Upper lobe of right lung (tissue), 1 donor: Measurements from ENCODE around the gene PTPRN2. TPM values are rescaled to one million over a fixed set of nuclear protein-coding genes. Genes with fewer than 3 reads are reported as not detected.

Experiments used
- ATAC-seq: fragments of 200-7000 bp; cut with Tn5 transposase; one replicate; pipeline ENCODE4 v1.9.1; 2020; ENCODE audit warnings: mild to moderate bottlenecking, moderate library complexity
- DNase-seq: peaks from one replicate; pipeline ENCODE4 v3.0.0-alpha.2; 2020
- H3K27ac ChIP-seq: fragments of 200-600 bp; one replicate; pipeline ENCODE4 v1.8.0; 2022
- H3K27me3 ChIP-seq: fragments of 200-600 bp; one replicate; pipeline ENCODE4 v1.8.0; 2022; ENCODE audit warnings: mild to moderate bottlenecking
- H3K36me3 ChIP-seq: fragments of 200-600 bp; one replicate; pipeline ENCODE4 v1.8.0; 2022
- H3K4me1 ChIP-seq: fragments of 200-600 bp; one replicate; pipeline ENCODE4 v1.8.0; 2022
- H3K4me3 ChIP-seq: fragments of 200-600 bp; one replicate; pipeline ENCODE4 v1.8.0; 2022; ENCODE audit warnings: mild to moderate bottlenecking
- H3K9me3 ChIP-seq: fragments of 200-600 bp; one replicate; pipeline ENCODE4 v1.8.0; 2022
- intact Hi-C: fragments of 100-400 bp; cut with DNase I; formaldehyde crosslinking; loops from one replicate; pipeline ENCODE4 v1.11.0; 2022
- total RNA-seq: library from RNA; stranded (reverse); fragmentation: NEBNext Ultra II Directional; extraction: Animal tissue kit (Norgen Biotek cat#: 25700); gene quantifications from one replicate; pipeline ENCODE4 v1.2.1, GENCODE V29; 2021
- TF ChIP-seq, protein P1 (sequence below): fragments of 200-600 bp; IDR thresholded peaks from one replicate; pipeline ENCODE4 v1.8.0; 2022; ENCODE audit warnings: antibody characterized with exemption
- donor health status: DM: no; HTN: yes; CAD: no; lungs with severe emphysema.

The PTPRN2 gene
- total RNA-seq, 1 donor from 2014 or later, result 4.9 TPM

- Histone ChIP-seq H3K9me3 (no peaks in the 10 kb centered on the region), H3K4me1 (no peaks in the 10 kb centered on the region), H3K36me3 (no peaks in the 10 kb centered on the region), H3K4me3 (no peak overlapping the region), H3K27ac (no peak overlapping the region), H3K27me3 (no peaks in the 10 kb centered on the region)
- TF ChIP-seq, protein P1, sequence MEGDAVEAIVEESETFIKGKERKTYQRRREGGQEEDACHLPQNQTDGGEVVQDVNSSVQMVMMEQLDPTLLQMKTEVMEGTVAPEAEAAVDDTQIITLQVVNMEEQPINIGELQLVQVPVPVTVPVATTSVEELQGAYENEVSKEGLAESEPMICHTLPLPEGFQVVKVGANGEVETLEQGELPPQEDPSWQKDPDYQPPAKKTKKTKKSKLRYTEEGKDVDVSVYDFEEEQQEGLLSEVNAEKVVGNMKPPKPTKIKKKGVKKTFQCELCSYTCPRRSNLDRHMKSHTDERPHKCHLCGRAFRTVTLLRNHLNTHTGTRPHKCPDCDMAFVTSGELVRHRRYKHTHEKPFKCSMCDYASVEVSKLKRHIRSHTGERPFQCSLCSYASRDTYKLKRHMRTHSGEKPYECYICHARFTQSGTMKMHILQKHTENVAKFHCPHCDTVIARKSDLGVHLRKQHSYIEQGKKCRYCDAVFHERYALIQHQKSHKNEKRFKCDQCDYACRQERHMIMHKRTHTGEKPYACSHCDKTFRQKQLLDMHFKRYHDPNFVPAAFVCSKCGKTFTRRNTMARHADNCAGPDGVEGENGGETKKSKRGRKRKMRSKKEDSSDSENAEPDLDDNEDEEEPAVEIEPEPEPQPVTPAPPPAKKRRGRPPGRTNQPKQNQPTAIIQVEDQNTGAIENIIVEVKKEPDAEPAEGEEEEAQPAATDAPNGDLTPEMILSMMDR, result no peak
- ATAC-seq (no peak), DNase-seq (peak; percentile 25)
- intact Hi-C loops, result no loop called here
These were observed 769.5 kb downstream of the PTPRN2 start for GRCh38 chr7:157817944-157818700.

- Histone ChIP-seq H3K27me3 (no peaks in the 10 kb centered on the region), H3K27ac (no peak overlapping the region), H3K4me3 (no peak overlapping the region), H3K36me3 (no peaks in the 10 kb centered on the region), H3K9me3 (no peaks in the 10 kb centered on the region), H3K4me1 (no peaks in the 10 kb centered on the region)
- TF ChIP-seq, protein P1, result no peak
- DNase-seq (peak; percentile 38), ATAC-seq (no peak)
- intact Hi-C loops, result no loop called here
These were observed 770.2 kb downstream of the PTPRN2 start for GRCh38 chr7:157817433-157817832.

GRCh38 chr7:157816526-157817250 lies 770.9 kb downstream of the PTPRN2 start:
- TF ChIP-seq, protein P1, result no peak
- intact Hi-C loops, result no loop called here
- no peak for ATAC-seq
- peak; percentile 48 for DNase-seq
- H3K27ac ChIP-seq, result no peak overlapping the region
- no peaks in the 10 kb centered on the region for H3K9me3 ChIP-seq
- no peaks in the 10 kb centered on the region for H3K36me3 ChIP-seq
- H3K4me1 ChIP-seq, result no peaks in the 10 kb centered on the region
- H3K27me3 ChIP-seq, result no peaks in the 10 kb centered on the region
- no peak overlapping the region for H3K4me3 ChIP-seq

DNA sequence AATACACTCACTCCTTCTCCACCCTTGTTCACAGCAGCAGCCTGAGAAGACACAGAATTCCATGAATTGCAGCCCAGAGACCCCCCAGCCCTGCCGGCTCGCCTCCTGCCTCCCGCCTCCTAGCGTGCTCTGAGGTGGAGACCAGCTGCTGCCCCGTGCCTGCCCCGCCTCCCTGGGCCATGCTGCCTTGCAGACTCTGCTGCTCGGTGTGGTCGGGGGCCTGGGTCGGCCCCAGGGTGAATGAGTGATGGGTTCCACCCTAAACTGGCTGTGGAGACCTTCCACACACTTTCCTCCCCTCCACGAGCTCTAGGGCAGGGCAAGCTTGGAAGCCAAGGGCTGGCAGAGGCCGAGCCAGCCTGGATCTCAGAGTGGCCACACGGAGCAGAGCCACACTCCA lies 771.5 kb downstream of the PTPRN2 start:
- H3K4me1 ChIP-seq, result no peaks in the 10 kb centered on the region
- no peaks in the 10 kb centered on the region for H3K9me3 ChIP-seq
- no peak overlapping the region for H3K4me3 ChIP-seq
- H3K36me3 ChIP-seq, result no peaks in the 10 kb centered on the region
- intact Hi-C loops, result no loop called here
- DNase-seq (peak; percentile 60), ATAC-seq (no peak)
- H3K27me3 ChIP-seq, result no peaks in the 10 kb centered on the region
- TF ChIP-seq, protein P1, result no peak
- no peak overlapping the region for H3K27ac ChIP-seq

GRCh38 chr7:157815706-157816022 lies 772.0 kb downstream of the PTPRN2 start:
- ATAC-seq (no peak), DNase-seq (peak; percentile 29)
- no peak overlapping the region for H3K4me3 ChIP-seq
- H3K9me3 ChIP-seq, result no peaks in the 10 kb centered on the region
- H3K4me1 ChIP-seq, result no peaks in the 10 kb centered on the region
- H3K27me3 ChIP-seq, result no peaks in the 10 kb centered on the region
- H3K36me3 ChIP-seq, result no peaks in the 10 kb centered on the region
- no peak overlapping the region for H3K27ac ChIP-seq
- intact Hi-C loops, result no loop called here
- TF ChIP-seq, protein P1, result no peak
